Myocyte (in vitro differentiated cells): ENCODE data around the gene ENDOV. TPM values are rescaled to one million over a fixed set of nuclear protein-coding genes. Genes with fewer than 3 reads are reported as not detected.

Source experiments
- DNase-seq: peaks from one replicate; pipeline ENCODE4 v3.0.0-alpha.2; 2012; ENCODE audit warnings: low read depth
- total RNA-seq: library from RNA; depleted of rRNA; stranded (reverse); fragments of >200 nt; gene quantifications from 2 replicates; pipeline ENCODE4 v1.2.3, GENCODE V29; 2014

Gene ENDOV
- total RNA-seq, 1 donor from 2014 or later, result 11.6 TPM

GRCh38 chr17:80430446-80431245 lies 15.7 kb downstream of the ENDOV start:
- no peak for DNase-seq

- DNase-seq, result no peak
These were observed 16.6 kb downstream of the ENDOV start for GRCh38 chr17:80431246-80432195.

- no peak for DNase-seq
These were observed 17.5 kb downstream of the ENDOV start for GRCh38 chr17:80432350-80432955.

- no peak for DNase-seq
These were observed 18.1 kb downstream of the ENDOV start for GRCh38 chr17:80432961-80433550.

GRCh38 chr17:80433916-80434666 lies 19.1 kb downstream of the ENDOV start:
- no peak for DNase-seq

- no peak for DNase-seq
These were observed 22.6 kb downstream of the ENDOV start for GRCh38 chr17:80437532-80437931.

- no peak for DNase-seq
These were observed 23.8 kb downstream of the ENDOV start for GRCh38 chr17:80438806-80439205.

GRCh38 chr17:80439499-80439898 lies 24.5 kb downstream of the ENDOV start:
- DNase-seq, result no peak

GRCh38 chr17:80441133-80441578 lies 26.2 kb downstream of the ENDOV start:
- peak; percentile 63 for DNase-seq

GRCh38 chr17:80441598-80442322 lies 26.8 kb downstream of the ENDOV start:
- no peak for DNase-seq

GRCh38 chr17:80442323-80442659 lies 27.3 kb downstream of the ENDOV start:
- DNase-seq, result no peak

GRCh38 chr17:80442764-80443163 lies 27.8 kb downstream of the ENDOV start:
- no peak for DNase-seq

- DNase-seq, result no peak
These were observed 28.5 kb downstream of the ENDOV start for GRCh38 chr17:80443498-80443897.

GRCh38 chr17:80443916-80444643 lies 29.1 kb downstream of the ENDOV start:
- DNase-seq, result no peak

GRCh38 chr17:80444644-80444979 lies 29.6 kb downstream of the ENDOV start:
- no peak for DNase-seq

GRCh38 chr17:80445007-80445725 lies 30.2 kb downstream of the ENDOV start:
- DNase-seq, result no peak

- no peak for DNase-seq
These were observed 30.8 kb downstream of the ENDOV start for GRCh38 chr17:80445726-80446110.

GRCh38 chr17:80446645-80447405 lies 31.9 kb downstream of the ENDOV start:
- DNase-seq, result peak; percentile 35
